HG03064 (cell line): ENCODE results near the gene TMPRSS7.
"Not testable (repeated sequence)": the region's sequence is repeated elsewhere in the genome, so short reads cannot be mapped to it uniquely, and the experiment has no call there.

Experiments used
- ATAC-seq: cut with Tn5 transposase; IDR thresholded peaks from one replicate; pipeline ENCODE4 v1.9.1; 2021; ENCODE audit warnings: low read depth; ENCODE audit not compliant: unreplicated experiment

The TMPRSS7 gene

GRCh38 chr3:112011376-112011940, 23.1 kb upstream of the TMPRSS7 start:
- ATAC-seq = no peak

GRCh38 chr3:112012205-112012992, 22.1 kb upstream of the TMPRSS7 start:
- no peak for ATAC-seq

- ATAC-seq = no peak
Measured at GRCh38 chr3:112013058-112013783, 21.3 kb upstream of the TMPRSS7 start.

GRCh38 chr3:112013784-112014143, 20.8 kb upstream of the TMPRSS7 start:
- ATAC-seq = no peak

GRCh38 chr3:112017091-112017490, 17.4 kb upstream of the TMPRSS7 start:
- no peak for ATAC-seq

GRCh38 chr3:112018712-112019111, 15.8 kb upstream of the TMPRSS7 start:
- ATAC-seq = no peak

GRCh38 chr3:112019716-112020115, 14.8 kb upstream of the TMPRSS7 start:
- ATAC-seq = no peak

GRCh38 chr3:112020674-112021085, 13.9 kb upstream of the TMPRSS7 start:
- no peak for ATAC-seq

- ATAC-seq = no peak
Measured at GRCh38 chr3:112027142-112027541, 7.4 kb upstream of the TMPRSS7 start.

GRCh38 chr3:112027826-112028225, 6.7 kb upstream of the TMPRSS7 start:
- no peak for ATAC-seq

GRCh38 chr3:112030901-112031300, 3.6 kb upstream of the TMPRSS7 start:
- ATAC-seq = no peak

- no peak for ATAC-seq
Measured at GRCh38 chr3:112032098-112032731, 2.3 kb upstream of the TMPRSS7 start.

GRCh38 chr3:112035241-112035640, 705 bp downstream of the TMPRSS7 start:
- no peak for ATAC-seq

GRCh38 chr3:112037194-112037593, 2.7 kb downstream of the TMPRSS7 start:
- not testable (repeated sequence) for ATAC-seq

- ATAC-seq = no peak
Measured at GRCh38 chr3:112038863-112039262, 4.3 kb downstream of the TMPRSS7 start.

GRCh38 chr3:112041321-112041720, 6.8 kb downstream of the TMPRSS7 start:
- ATAC-seq = no peak

- ATAC-seq = no peak
Measured at GRCh38 chr3:112042842-112043280, 8.3 kb downstream of the TMPRSS7 start.

GRCh38 chr3:112043621-112044201, 9.2 kb downstream of the TMPRSS7 start:
- peak; percentile 90 for ATAC-seq

- no peak for ATAC-seq
Measured at GRCh38 chr3:112046599-112046998, 12.1 kb downstream of the TMPRSS7 start.

GRCh38 chr3:112047264-112047663, 12.7 kb downstream of the TMPRSS7 start:
- no peak for ATAC-seq

- no peak for ATAC-seq
Measured at GRCh38 chr3:112048911-112049310, 14.4 kb downstream of the TMPRSS7 start.
